ENCODE measurements around the gene UBE2I.
"Not testable (repeated sequence)": the region's sequence is repeated elsewhere in the genome, so short reads cannot be mapped to it uniquely, and the experiment has no call there.

UBE2I gene

GRCh38 chr16:1314399-1315068, 5.1 kb downstream of the UBE2I start:
- no peak for DNase-seq

- DNase-seq: no peak
These were observed 5.9 kb downstream of the UBE2I start for GRCh38 chr16:1315081-1316032.

- no peak for DNase-seq
These were observed 6.6 kb downstream of the UBE2I start for GRCh38 chr16:1316033-1316405.

- DNase-seq: no peak
These were observed 8.2 kb downstream of the UBE2I start for GRCh38 chr16:1317479-1318267.

- DNase-seq: no peak
These were observed 8.8 kb downstream of the UBE2I start for GRCh38 chr16:1318268-1318545.

- DNase-seq: no peak
These were observed 9.6 kb downstream of the UBE2I start for GRCh38 chr16:1319041-1319440.

DNA sequence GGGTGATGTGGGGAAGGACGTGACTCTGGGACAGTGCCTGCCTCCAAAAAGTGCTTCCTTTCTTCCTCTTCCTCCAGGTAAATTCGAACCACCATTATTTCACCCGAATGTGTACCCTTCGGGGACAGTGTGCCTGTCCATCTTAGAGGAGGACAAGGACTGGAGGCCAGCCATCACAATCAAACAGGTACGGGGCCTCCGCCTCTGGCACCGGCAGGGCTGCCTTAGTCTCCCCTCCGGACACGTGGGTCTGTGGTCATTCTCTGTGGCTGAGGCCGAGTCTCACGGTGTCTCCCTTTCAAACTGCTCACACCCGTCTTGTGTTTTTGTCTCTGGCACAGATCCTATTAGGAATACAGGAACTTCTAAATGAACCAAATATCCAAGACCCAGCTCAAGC, 10.7 kb downstream of the UBE2I start:
- no peak for DNase-seq

- no peak for DNase-seq
These were observed 11.3 kb downstream of the UBE2I start for GRCh38 chr16:1320658-1321240.

DNA sequence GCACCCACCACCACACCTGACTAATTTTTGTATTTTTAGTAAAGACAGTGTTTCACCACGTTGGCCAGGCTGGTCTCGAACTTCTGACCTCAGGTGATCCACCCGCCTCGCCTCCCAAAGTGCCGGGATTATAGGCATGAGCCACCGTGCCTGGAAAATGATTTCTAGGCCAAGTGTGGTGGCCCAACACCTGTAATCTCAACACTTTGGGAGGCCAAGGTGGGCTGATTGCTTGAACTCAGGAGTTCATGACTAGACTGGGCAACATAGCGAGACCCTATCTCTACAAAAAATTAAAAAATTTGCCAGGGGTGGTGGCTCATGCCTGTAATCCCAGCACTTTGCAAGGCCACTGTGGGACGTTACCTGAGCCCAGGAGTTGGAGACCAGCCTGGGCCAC, 13.0 kb downstream of the UBE2I start:
- DNase-seq: no peak

GRCh38 chr16:1323296-1324239, 14.1 kb downstream of the UBE2I start:
- no peak for DNase-seq

DNA sequence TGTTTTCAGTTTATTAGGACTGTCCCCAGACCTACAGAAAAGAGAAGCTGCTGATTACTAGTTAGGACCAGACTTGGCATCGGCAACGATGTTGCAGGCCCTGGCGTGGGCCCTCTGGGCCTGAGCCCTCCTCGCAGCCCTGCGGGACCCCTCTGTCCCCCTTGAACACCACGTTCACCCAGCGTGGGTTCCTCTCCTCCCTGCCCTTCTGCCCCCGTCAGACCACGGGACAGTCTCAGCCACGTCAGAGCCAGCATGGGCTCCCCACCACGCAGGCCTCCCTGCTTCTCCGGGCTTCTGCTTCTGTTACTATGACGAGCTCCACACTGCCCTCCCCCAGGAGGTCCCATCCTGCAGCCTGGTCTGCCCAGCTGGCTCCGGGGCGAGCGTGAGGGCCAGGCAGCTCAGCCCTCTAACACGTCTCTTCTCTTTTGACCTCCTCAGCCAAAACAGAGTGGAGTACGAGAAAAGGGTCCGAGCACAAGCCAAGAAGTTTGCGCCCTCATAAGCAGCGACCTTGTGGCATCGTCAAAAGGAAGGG, 14.9 kb downstream of the UBE2I start:
- no peak for DNase-seq

DNA sequence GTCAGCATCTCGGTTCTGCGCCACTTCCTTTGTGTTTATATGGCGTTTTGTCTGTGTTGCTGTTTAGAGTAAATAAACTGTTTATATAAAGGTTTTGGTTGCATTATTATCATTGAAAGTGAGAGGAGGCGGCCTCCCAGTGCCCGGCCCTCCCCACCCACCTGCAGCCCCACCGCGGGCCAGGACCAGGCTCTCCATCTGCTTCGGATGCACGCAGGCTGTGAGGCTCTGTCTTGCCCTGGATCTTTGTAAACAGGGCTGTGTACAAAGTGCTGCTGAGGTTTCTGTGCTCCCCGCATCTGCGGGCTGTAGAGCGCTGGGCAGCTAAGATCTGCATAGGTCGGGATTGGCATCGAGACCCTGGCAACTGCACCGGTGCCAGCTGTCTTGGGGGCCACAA, 15.8 kb downstream of the UBE2I start:
- DNase-seq: no peak

GRCh38 chr16:1325673-1326371, 16.4 kb downstream of the UBE2I start:
- DNase-seq: no peak

DNA sequence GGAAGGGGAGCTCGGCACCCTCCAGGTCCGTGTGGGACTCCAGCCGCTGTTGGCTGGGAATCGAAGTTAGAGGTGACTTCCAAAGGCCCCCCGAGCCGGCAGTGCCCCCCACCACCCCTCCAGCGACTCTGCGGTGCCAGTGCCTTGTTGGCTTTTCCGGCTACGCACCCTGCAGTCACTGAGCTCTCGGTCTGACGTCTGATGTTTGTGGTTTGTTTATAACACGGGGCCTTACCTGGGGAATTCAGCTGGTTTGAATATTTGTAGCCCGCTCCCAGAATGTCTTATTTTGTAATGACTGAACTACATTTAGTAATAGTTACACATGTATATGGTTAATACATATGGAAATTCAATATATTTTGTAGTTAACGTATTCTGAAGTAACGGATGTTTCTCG, 17.0 kb downstream of the UBE2I start:
- DNase-seq: no peak

DNA sequence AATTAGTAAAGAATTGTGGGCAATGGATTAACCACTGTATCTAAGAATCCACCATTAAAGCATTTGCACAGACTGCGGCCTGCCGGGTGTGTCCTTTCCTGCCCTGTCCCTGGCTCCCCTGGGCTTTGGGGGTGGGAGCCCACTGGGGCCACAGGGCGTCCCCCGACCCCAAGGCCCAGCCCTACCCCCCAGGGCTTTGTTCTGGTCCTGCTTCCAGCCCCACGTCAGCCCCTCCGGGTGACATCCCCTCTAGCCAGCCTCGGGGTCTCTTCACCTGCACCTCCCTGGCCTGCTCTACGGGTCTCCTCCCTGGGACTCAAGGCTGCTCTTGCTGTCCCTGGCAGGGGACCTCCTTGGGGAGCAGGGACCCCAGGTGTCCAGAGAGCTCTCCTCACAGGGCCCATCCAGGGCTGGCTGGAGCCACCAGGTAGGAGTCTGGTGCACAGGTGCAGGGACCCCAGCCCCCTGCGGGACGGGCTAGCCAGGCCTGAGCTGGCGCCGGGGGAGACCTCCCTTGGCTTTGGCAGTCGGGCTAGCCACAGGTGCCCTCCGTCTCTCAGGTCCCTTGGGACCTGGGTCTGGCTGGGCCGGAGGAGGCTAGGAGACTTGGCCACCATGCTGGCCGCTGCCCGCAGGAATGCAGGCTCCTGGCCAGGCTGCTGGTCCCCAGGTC, 17.6 kb downstream of the UBE2I start:
- no peak for DNase-seq

DNA sequence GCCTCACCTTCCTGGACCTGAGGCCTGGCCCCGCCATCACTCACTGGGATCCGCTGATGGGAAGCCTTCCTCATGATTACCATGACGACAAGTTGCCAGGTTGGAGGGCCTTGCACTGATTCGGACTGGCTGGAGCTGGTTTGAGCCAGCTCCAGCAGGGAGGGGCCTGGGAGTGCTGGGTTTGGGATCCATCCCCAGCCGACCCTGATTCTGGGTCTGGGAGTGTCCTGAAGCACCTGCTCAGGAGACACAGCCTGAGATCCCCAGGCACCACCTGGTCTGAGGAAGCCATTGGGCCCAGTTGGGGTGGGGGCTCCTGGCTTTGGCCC, 18.1 kb downstream of the UBE2I start:
- no peak for DNase-seq

GRCh38 chr16:1328136-1328535, 18.7 kb downstream of the UBE2I start:
- DNase-seq: not testable (repeated sequence)

GRCh38 chr16:1328961-1329360, 19.5 kb downstream of the UBE2I start:
- DNase-seq: not testable (repeated sequence)

DNA sequence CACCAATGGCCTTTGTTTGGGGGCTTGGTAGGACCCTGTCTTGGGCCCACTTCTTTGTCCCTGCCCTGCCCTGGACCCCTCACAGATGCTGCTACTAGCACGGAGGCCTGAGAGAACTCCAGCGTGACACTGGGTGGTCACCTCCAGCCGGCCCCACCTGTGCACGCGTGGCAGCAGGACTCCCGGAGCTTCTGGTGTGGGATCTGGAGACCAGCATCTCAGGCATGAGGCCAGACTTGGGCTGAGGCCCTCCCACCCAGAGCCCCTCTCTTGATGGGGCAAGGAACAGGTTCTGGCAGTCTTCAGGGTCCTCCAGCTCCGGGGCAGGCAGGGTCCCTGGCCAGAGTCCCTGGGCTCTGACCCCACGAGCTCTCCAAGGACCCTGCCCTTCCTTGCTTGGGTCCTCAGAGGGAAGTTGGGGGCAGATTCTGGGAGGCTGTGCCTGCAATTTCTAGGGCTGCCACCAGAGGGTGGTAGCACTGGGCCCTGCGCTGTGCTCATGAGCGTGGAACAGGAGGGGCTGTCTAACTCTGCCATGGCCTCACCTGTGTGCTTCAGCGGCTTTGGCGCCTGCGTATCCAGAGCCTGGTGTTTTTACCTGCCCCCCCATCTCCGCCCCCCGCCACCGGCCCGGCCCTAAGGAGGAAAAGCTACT, 21.0 kb downstream of the UBE2I start:
- no peak for DNase-seq
